Measurements from ENCODE around the gene TMEM229B. TPM values are rescaled to one million over a fixed set of nuclear protein-coding genes. Genes with fewer than 3 reads are reported as not detected.
A peak's percentile ranks its signal among the peaks of the same experiment; 100 is the strongest.

TMEM229B gene
- total and polyA plus RNA-seq, 3 experiments from 2014 or later = 3.2 to 34.4 (median 4.4) TPM

GRCh38 chr14:67426161-67426560, 62.4 kb downstream of the TMEM229B start:
- no peak overlapping the region for H3K4me3 Mint-ChIP-seq
- no peak overlapping the region for H3K27ac ChIP-seq (ENCODE audit: low read depth, low read length)
- H3K4me1 ChIP-seq (ENCODE audit: insufficient read depth, low read length) = no peaks in the 10 kb centered on the region
- no peaks in the 10 kb centered on the region for H3K9me3 Mint-ChIP-seq
- ChIA-PET POLR2A (no interaction called here), CTCF (interaction anchor here (0.6 to 15.2 kb wide), 26 partner anchors 8 to 281 kb away, joined by 3 to 263 read pairs (median 4); partner anchors contain the start of genes PIGH, PLEKHH1 and TMEM229B)
- H3K4me1 Mint-ChIP-seq = no peaks in the 10 kb centered on the region
- H3K36me3 Mint-ChIP-seq = no peaks in the 10 kb centered on the region
- H3K27me3 Mint-ChIP-seq = peaks cover 10 to 29% of the 10 kb centered on the region in 2 donors
- H3K9me3 ChIP-seq (ENCODE audit: low read length) = no peaks in the 10 kb centered on the region
- peak overlapping the region in 1 of 8 donors; percentile 67 for H3K27ac Mint-ChIP-seq
- H3K27me3 ChIP-seq (ENCODE audit: insufficient read depth, low read length, poor library complexity, severe bottlenecking) = no peaks in the 10 kb centered on the region
- DNase-seq = no peak
- H3K4me3 ChIP-seq (ENCODE audit: low read length) = no peak overlapping the region
- H3K36me3 ChIP-seq (ENCODE audit: insufficient read depth, low read length) = no peaks in the 10 kb centered on the region

DNA sequence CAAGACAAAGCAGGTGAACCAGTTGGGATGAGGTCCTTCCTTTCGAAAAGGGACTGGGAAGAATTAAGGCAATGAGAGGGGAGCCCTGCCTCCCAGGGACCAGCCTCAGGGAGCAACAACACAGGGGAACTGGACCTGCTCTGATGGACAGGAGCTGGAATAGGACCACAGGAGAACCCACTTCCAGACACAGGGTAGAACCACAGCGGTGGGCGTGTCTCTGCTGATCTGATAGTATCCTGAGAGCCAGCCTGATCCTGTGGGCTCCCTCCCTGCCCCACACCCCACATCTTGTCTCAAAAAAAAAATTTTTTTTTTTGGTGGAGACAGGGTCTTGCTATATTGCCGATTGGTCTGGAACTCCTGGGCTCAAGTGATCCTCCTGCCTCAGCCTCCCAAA, 62.9 kb downstream of the TMEM229B start:
- H3K9me3 ChIP-seq (ENCODE audit: low read length) = no peaks in the 10 kb centered on the region

GRCh38 chr14:67424539-67424938, 64.0 kb downstream of the TMEM229B start:
- no peak for DNase-seq
- ChIA-PET POLR2A (interaction anchor here (0.7 kb wide), 1 partner anchor 107 kb away, joined by 5 read pairs; no protein-coding TSS in a partner anchor), CTCF (interaction anchor here (1.3 to 15.2 kb wide), 4 partner anchors 143 to 241 kb away, joined by 3 to 263 read pairs (median 8); no protein-coding TSS in a partner anchor)
- Histone ChIP-seq H3K4me1 (ENCODE audit: insufficient read depth, low read length) (no peaks in the 10 kb centered on the region), H3K36me3 (ENCODE audit: insufficient read depth, low read length) (no peaks in the 10 kb centered on the region), H3K9me3 (ENCODE audit: low read length) (no peaks in the 10 kb centered on the region), H3K27ac (ENCODE audit: low read depth, low read length) (no peak overlapping the region), H3K4me3 (ENCODE audit: low read length) (no peak overlapping the region), H3K27me3 (ENCODE audit: insufficient read depth, low read length, poor library complexity, severe bottlenecking) (no peaks in the 10 kb centered on the region)
- no peaks in the 10 kb centered on the region for H3K9me3 Mint-ChIP-seq
- H3K4me1 Mint-ChIP-seq = no peaks in the 10 kb centered on the region
- H3K36me3 Mint-ChIP-seq = no peaks in the 10 kb centered on the region
- peaks cover 10 to 24% of the 10 kb centered on the region in 2 donors for H3K27me3 Mint-ChIP-seq
- H3K27ac Mint-ChIP-seq = no peak overlapping the region
- H3K4me3 Mint-ChIP-seq = no peak overlapping the region

More for the DNA sequence above, 62.9 kb downstream of the TMEM229B start:
- Mint-ChIP-seq H3K9me3 (no peaks in the 10 kb centered on the region), H3K36me3 (no peaks in the 10 kb centered on the region), H3K27ac (peak overlapping the region in 1 of 8 donors; percentile 67), H3K4me3 (no peak overlapping the region), H3K4me1 (no peaks in the 10 kb centered on the region), H3K27me3 (peaks cover 10 to 29% of the 10 kb centered on the region in 2 donors)
- Histone ChIP-seq H3K4me1 (ENCODE audit: insufficient read depth, low read length) (no peaks in the 10 kb centered on the region), H3K4me3 (ENCODE audit: low read length) (no peak overlapping the region), H3K27me3 (ENCODE audit: insufficient read depth, low read length, poor library complexity, severe bottlenecking) (no peaks in the 10 kb centered on the region), H3K36me3 (ENCODE audit: insufficient read depth, low read length) (no peaks in the 10 kb centered on the region), H3K27ac (ENCODE audit: low read depth, low read length) (no peak overlapping the region)
- ChIA-PET CTCF (interaction anchor here (1.2 to 15.2 kb wide), 7 partner anchors 9 to 240 kb away, joined by 3 to 263 read pairs (median 3); no protein-coding TSS in a partner anchor), POLR2A (no interaction called here)
- DNase-seq = no peak

DNA sequence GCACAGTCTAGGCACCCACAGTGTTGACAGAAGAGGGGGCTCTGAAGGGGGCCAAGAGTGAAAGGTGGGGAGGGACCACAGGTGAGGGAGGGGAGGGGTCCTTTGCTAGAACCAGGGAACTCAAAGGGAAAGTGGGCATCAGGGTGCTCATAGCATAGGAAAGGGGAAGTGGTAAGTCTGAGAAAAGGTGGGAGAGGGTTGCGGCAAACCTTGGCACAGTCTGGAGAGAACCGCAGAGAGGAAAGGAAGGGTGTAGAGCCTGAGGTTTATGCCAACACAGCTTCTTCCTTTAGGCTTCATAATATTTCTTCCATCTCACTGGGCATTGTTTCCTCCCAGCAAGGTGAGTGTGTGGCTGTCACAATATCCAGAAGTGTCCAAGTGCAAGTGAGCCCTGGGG, 65.1 kb downstream of the TMEM229B start:
- H3K9me3 Mint-ChIP-seq = no peaks in the 10 kb centered on the region
- no peak for DNase-seq
- ChIA-PET CTCF (interaction anchor here (15.2 kb wide), 1 partner anchor 144 kb away, joined by 263 read pairs; no protein-coding TSS in a partner anchor), POLR2A (no interaction called here)
- H3K27me3 Mint-ChIP-seq = peaks cover 10 to 24% of the 10 kb centered on the region in 2 donors
- no peaks in the 10 kb centered on the region for H3K4me1 Mint-ChIP-seq
- H3K4me3 ChIP-seq (ENCODE audit: low read length) = no peak overlapping the region
- no peak overlapping the region for H3K27ac ChIP-seq (ENCODE audit: low read depth, low read length)
- H3K36me3 ChIP-seq (ENCODE audit: insufficient read depth, low read length) = no peaks in the 10 kb centered on the region
- no peak overlapping the region for H3K27ac Mint-ChIP-seq
- no peaks in the 10 kb centered on the region for H3K9me3 ChIP-seq (ENCODE audit: low read length)
- H3K27me3 ChIP-seq (ENCODE audit: insufficient read depth, low read length, poor library complexity, severe bottlenecking) = no peaks in the 10 kb centered on the region
- H3K4me1 ChIP-seq (ENCODE audit: insufficient read depth, low read length) = no peaks in the 10 kb centered on the region
- no peak overlapping the region for H3K4me3 Mint-ChIP-seq
- H3K36me3 Mint-ChIP-seq = no peaks in the 10 kb centered on the region

DNA sequence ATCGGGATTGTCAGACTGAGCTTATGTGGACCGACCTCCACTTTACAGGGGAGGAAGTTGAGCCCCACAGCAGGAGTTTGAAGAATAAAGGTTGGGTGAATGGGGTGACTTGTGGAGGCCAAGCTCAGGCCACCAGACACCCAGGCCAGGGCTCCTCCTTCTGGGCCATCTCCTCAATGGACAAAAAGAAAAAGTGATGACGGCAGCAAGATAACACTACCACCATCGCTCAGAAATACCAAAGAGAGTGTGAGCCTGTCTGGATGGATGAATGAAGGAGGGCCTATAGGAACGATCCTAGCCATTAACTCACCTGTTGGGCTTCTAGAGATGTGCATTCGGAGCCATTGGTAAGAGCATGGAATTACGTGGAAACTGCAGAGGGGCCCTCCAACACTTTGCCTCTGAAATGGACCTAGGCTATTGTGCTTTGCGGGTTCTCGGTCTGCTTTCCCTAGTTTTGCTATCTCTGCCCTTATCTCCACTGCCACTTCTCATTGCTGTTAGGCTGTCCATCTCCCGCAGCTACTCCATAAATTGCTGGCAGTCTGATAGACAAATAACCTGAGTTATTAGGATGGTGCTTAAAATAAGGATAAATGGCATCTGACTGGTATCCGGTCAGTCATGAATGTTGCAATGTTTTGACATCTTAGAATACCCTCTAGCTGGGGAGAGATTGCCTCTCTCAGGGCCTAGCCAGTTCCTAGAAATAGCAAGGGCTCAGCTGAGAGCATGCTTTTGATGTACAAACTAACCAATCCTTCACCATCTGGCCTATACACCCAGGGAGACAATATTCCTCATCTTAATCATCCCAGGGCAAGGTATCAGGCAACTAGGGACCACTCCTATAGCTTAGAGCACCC, 66.9 kb downstream of the TMEM229B start:
- CTCF ChIA-PET = interaction anchor here (15.2 kb wide), 1 partner anchor 146 kb away, joined by 263 read pairs; no protein-coding TSS in a partner anchor
- no peaks in the 10 kb centered on the region for H3K36me3 Mint-ChIP-seq

More for the DNA sequence above, 66.9 kb downstream of the TMEM229B start:
- no peaks in the 10 kb centered on the region for H3K9me3 ChIP-seq (ENCODE audit: low read length)
- no peaks in the 10 kb centered on the region for H3K9me3 Mint-ChIP-seq
- POLR2A ChIA-PET = no interaction called here
- no peak for DNase-seq
- no peak overlapping the region for H3K27ac ChIP-seq (ENCODE audit: low read depth, low read length)
- H3K4me1 Mint-ChIP-seq = no peaks in the 10 kb centered on the region
- no peak overlapping the region for H3K4me3 ChIP-seq (ENCODE audit: low read length)
- H3K27me3 ChIP-seq (ENCODE audit: insufficient read depth, low read length, poor library complexity, severe bottlenecking) = no peaks in the 10 kb centered on the region
- H3K27ac Mint-ChIP-seq = no peak overlapping the region
- H3K4me1 ChIP-seq (ENCODE audit: insufficient read depth, low read length) = no peaks in the 10 kb centered on the region
- H3K27me3 Mint-ChIP-seq = peaks cover 6 to 18% of the 10 kb centered on the region in 2 donors
- no peak overlapping the region for H3K4me3 Mint-ChIP-seq
- H3K36me3 ChIP-seq (ENCODE audit: insufficient read depth, low read length) = no peaks in the 10 kb centered on the region

Other genes with a start within 250 kb of the TMEM229B start
- 1 to 10 TPM; 5.6 to 6.7 TPM for gene PALS1, start 247.3 kb downstream of the TMEM229B start, total RNA-seq
- 1.8 TPM for gene PALS1, start 247.3 kb downstream of the TMEM229B start, polyA plus RNA-seq
- 10 to 100 TPM; 34.4 to 35.4 TPM for gene ATP6V1D, start 128.9 kb downstream of the TMEM229B start, total RNA-seq
- 49.9 TPM for gene ATP6V1D, start 128.9 kb downstream of the TMEM229B start, polyA plus RNA-seq
- gene EIF2S1, start 128.4 kb downstream of the TMEM229B start, total RNA-seq = 100 to 1,000 TPM; 329 to 338 TPM
- 145 TPM for gene EIF2S1, start 128.4 kb downstream of the TMEM229B start, polyA plus RNA-seq
- 1 to 10 TPM in 1 of 2 experiments, under 1 TPM in 1; 0.81 to 1.2 TPM for gene PLEK2, start 76.6 kb downstream of the TMEM229B start, total RNA-seq
- 0.58 TPM for gene PLEK2, start 76.6 kb downstream of the TMEM229B start, polyA plus RNA-seq
- under 1 TPM; 0.77 to 0.86 TPM for gene PLEKHH1, start 44.6 kb upstream of the TMEM229B start, total RNA-seq
- gene PLEKHH1, start 44.6 kb upstream of the TMEM229B start, polyA plus RNA-seq = not detected
- gene PIGH, start 111.5 kb upstream of the TMEM229B start, total RNA-seq = 10 to 100 TPM; 24.2 to 26.1 TPM
- gene PIGH, start 111.5 kb upstream of the TMEM229B start, polyA plus RNA-seq = 39.3 TPM
- gene ARG2, start 131.2 kb upstream of the TMEM229B start, total RNA-seq = 1 to 10 TPM; 2.3 to 2.8 TPM
- 1.2 TPM for gene ARG2, start 131.2 kb upstream of the TMEM229B start, polyA plus RNA-seq
- gene VTI1B, start 185.9 kb upstream of the TMEM229B start, total RNA-seq = 10 to 100 TPM; 93.7 to 94.4 TPM
- gene VTI1B, start 185.9 kb upstream of the TMEM229B start, polyA plus RNA-seq = 81.4 TPM
- 10 to 100 TPM; 45.1 to 47.8 TPM for gene RDH11, start 207.0 kb upstream of the TMEM229B start, total RNA-seq
- 73.4 TPM for gene RDH11, start 207.0 kb upstream of the TMEM229B start, polyA plus RNA-seq
- gene RDH12, start 213.2 kb upstream of the TMEM229B start, total RNA-seq = not detected
- not detected for gene RDH12, start 213.2 kb upstream of the TMEM229B start, polyA plus RNA-seq

Measured in CD8-positive, alpha-beta memory T cell (primary cell).